ENCODE measurements around the gene PSMC5. TPM values are rescaled to one million over a fixed set of nuclear protein-coding genes. Genes with fewer than 3 reads are reported as not detected.

PSMC5 gene
- polyA plus RNA-seq, 5 donors = 130 to 146 (median 142) TPM

DNA sequence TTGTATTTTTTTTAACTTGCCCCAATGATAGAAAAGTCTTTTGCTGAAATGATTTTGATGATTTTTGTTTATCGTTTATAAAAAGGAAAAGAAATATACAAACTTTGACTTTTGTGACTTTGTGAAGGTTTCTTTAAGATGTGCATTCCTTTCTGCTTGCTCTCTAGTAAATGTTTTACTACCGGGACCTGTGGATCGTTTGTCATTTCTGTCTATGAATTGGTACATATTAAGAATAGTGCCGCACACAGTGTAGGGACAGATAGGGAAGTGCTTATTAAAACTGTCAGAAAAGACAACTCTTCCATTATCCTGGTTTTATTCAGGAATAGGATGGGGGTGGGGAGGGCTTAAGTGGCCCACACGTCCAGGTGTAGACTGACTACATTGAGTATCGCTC is 8.1 kb upstream of the PSMC5 start:
- DNase-seq = no peak

GRCh38 chr17:63819585-63820537 is 7.4 kb upstream of the PSMC5 start:
- DNase-seq = no peak

- no peak for DNase-seq
Measured at GRCh38 chr17:63820963-63821561, 6.2 kb upstream of the PSMC5 start.

DNA sequence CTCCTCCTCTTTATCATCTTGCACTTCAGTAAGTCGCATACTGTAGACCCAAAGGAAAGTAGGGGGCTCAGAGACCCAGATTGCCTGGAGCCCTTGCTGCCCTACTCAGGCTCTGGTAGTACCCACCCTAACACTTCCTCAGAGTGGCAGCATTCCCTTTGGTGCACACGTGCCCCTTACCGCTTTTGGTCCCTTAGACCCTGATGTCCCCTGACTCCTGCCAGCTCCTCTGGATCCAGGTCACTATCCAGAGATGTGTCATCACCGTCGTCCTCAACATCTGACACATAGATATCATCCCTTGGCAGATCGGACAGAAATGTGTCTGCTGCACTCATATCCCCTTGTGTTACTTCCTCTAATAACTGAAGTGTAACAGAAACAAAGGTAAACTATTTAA is 5.4 kb upstream of the PSMC5 start:
- no peak for DNase-seq

DNA sequence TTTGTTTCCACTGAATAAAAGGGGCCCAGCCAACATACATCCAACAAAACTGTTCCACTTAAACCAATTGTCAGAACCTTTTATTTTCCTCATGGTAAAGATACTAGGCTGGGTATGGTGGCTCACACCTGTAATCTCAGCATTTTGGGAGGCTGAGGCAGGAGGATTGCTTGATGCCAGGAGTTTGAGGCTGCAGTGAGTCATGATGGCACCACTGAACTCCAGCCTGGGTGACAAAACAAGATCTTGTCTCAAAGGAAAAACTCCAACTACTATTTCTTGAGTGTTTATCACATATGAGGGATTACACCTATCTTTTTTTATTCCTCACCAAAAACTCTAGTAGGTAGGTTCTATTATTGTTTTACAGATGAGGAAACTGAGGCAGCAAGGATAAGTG is 4.7 kb upstream of the PSMC5 start:
- DNase-seq = no peak

- no peak for DNase-seq
Measured at GRCh38 chr17:63823659-63824331, 3.4 kb upstream of the PSMC5 start.

GRCh38 chr17:63824362-63824761 is 2.9 kb upstream of the PSMC5 start:
- no peak for DNase-seq

- no peak for DNase-seq
Measured at GRCh38 chr17:63826468-63827001, 696 bp upstream of the PSMC5 start.

- no peak for DNase-seq
Measured at GRCh38 chr17:63827801-63828221, 580 bp downstream of the PSMC5 start.

- DNase-seq = no peak
Measured at GRCh38 chr17:63828936-63829335, 1.7 kb downstream of the PSMC5 start.

- no peak for DNase-seq
Measured at GRCh38 chr17:63830278-63830677, 3.0 kb downstream of the PSMC5 start.

GRCh38 chr17:63830904-63831491 is 3.8 kb downstream of the PSMC5 start:
- DNase-seq = no peak

GRCh38 chr17:63831505-63831904 is 4.3 kb downstream of the PSMC5 start:
- no peak for DNase-seq

DNA sequence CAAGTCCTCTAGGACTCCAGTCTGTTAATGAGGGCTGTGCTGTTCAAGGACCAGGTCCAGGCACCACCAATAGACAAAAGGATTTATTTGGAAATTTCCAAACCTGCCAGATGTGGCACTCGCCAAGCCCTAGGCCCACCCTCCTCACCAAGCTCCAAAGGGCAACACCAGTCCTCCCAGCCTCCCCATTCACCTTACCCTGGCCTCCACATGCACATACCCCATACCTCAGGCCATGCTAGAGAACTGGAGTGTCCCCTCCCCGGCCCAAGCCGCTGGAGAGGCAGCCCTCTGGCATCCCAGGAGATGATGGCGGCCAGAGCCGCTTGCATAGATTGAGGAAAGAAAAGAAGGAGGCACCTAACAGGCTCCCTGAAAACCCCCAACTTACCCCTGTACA is 4.8 kb downstream of the PSMC5 start:
- DNase-seq = no peak

DNA sequence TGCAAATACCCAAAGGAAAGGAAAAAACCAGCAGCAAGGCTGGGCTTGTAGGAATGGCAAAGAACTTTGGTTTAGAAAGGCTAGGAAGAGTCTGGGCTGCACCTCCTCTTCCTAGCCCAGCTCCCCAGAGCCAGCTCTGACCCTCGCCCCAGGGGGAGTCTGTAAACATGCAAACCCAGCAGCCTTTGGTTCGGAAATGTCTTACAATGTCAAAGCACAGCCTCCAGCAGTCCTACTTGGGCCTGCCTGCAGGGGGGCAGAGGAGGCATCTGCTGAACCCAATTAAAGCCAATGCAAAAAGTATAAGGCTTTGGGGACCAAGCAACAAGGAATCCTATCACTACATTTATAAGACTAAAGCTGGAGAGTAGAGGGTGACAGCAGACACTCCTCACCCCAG is 5.2 kb downstream of the PSMC5 start:
- no peak for DNase-seq

GRCh38 chr17:63833026-63833740 is 6.0 kb downstream of the PSMC5 start:
- DNase-seq = no peak

DNA sequence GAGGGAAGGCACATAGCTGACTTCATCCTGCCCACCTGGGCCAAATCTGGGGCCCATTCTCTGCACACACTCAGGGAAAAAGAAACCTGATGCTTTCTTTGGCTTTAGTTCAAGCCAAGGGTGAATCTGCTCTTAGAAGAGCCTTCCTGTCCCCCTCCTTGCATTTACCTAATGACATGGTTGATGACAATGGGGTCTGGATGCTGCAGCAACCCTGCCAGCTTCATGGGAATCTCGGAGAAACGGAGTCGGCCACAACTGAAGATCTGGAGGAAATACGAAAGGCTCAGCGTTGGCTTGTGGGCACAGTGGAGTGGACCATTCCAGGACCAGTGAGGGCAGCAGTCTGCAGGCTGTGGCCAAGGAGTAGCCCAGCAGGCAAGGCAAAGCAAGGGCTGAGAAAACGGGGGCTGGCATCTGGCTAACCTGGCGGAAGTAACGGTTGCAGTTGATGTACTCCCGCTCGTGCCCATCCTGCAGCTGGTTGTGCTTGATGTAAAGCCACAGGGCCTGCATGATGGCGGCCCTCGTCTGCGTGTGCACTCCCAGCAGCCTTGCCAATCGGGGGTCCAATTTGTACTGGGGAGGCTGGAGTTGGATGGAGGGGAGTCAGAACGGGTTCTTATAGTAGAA is 6.6 kb downstream of the PSMC5 start:
- DNase-seq = no peak

DNA sequence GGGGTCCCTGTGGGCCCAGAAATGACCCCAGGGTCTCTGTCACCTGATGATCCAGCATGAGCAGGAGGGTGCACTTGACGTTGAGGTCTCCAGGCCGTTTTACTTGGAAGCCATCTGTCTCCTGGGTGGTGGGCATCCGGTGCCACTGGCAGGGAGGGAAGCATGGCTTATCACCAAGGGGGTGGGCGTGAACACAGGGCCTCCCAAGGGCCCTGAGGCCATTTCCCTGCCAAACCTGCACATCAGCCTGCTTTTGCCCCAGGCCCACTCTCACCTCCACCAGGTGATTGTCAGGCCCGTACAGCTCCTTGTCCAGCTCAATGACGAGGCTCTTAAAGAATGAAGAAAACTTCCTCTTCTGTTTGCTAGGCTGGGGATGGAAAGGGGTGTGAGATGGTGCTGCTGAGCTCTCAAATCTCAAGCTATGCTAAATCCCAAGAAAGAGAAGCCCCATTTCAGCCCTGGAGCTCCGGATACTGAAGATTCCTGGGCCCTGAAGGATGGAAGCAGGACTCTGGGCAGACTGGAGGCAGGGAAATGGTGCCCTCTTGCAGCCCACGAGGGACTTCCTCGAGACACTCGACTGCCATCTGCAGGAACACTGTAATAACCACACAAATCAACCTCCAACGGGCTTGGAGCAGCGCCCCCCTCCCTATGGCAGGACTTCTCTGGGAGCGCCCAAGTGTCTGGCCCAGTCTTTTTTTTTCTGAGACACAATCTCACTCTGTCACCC is 7.4 kb downstream of the PSMC5 start:
- DNase-seq = no peak

DNA sequence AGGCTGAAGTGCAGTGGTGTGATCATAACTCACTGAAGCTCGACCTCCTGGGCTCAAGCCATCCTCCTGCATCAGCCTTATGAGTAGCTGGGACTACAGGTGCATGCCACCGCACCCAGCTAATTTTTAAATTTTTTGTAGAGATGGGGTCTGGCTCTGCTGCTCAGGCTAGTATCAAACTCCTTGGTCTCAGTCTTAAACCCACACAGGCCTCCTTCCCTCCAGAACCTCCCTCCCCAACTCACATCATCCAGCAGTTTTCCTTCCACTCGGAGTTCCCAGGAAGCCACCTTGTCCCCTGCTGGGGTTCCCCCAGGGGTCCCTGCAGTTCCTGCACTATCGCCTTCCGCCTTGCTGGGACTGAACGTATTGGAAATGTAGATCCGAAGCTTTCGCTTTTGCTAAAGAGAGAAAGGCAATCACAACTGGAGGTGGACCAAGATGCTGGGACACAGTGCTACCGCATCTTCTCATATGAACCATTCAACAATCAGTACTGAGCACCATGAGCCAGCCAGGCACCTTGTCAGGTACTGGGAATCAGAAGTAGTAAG is 8.0 kb downstream of the PSMC5 start:
- DNase-seq = no peak

DNA sequence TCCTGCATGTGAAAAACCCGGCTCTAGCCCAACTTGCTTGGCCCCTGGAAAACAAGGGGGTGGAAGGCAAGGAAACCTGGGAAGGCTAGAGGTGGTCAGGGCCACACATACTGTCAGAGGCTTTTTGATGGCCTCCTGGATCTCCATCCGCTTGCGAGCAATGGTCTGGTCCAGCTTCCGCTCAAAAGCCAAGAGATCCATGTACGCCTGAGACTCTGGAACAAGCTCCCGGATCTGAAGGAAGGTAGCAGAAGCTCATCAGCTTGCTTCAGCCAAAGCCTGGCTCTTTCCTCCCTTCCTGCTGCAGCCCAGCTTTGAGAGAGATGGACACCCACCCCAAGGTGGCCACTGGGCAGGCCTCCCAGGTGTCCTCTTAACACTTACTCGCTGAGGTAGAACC is 9.6 kb downstream of the PSMC5 start:
- DNase-seq = no peak

All from right lung (tissue), 5 donors.